ENCODE measurements around the gene DIP2B. TPM values are rescaled to one million over a fixed set of nuclear protein-coding genes. Genes with fewer than 3 reads are reported as not detected.

The DIP2B gene
- total RNA-seq, 1 experiment from 2014 or later, result 30.2 TPM

DNA sequence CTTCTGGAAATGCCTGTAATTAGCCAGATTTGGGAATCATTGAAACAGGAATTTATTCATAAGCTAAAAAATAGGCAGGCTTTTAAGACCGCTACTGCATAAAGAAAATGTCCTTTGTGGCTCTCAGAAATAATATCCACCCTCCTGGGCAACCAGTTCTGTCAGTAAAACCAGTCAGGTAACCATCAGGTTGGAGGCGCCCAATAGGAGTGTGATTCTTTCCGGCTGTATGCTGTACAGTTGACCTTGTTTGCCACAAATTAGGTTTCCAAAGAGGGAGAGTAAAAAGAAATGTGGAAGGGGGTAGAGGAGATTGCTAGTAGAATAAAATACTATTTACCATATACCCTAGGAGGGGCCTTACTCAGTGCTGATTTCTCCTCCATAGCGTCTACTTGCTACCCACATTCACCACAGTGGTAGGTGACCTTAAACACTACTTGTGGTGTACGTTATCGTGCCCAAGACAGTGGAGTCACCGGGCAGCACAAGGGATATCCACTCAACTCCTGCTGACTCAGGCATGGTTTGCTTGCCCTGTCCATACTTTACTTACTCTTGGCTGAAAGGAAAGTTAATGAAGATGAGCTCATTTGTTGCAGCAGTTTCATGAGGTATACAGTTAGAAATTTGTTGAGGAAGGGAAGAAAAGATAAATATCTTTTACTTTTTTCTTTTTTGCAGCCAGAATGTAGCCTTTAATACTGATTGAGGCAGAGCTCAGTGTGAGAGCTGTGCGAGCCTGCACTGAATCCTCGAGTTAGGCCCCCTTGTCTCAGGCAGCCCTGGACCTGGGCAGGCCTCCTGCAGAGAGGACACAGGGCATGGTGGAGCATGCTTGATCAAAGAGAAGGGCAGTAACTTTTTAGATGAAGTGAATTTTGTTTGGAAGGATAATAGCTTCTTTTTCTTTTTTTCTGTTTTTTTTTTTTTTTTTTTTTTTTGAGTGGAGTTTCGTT lies 76.7 kb downstream of the DIP2B start:
- Histone ChIP-seq H3K27me3 (ENCODE audit: control insufficient read depth, insufficient read depth, low read length) (no peaks in the 10 kb centered on the region), H3K9me3 (ENCODE audit: control insufficient read depth, insufficient read depth, low read depth, low read length) (no peaks in the 10 kb centered on the region), H3K27ac (ENCODE audit: low read length) (no peak overlapping the region), H3K36me3 (ENCODE audit: control insufficient read depth, insufficient read depth, low read length) (no peaks in the 10 kb centered on the region), H3K4me3 (ENCODE audit: low read depth in 2 of 2, low read length in 2 of 2) (no peak overlapping the region), H3K4me1 (ENCODE audit: control insufficient read depth, insufficient read depth, low read length) (peaks cover 8% of the 10 kb centered on the region; the same call in 1 of the 2 replicates)
- ChIA-PET CTCF (no interaction called here), POLR2A (no interaction called here)
- DNase-seq (ENCODE audit: low read depth, low spot score) (no peak), ATAC-seq (peak; percentile 70)
- in situ Hi-C loops (cut with HindIII; ENCODE audit: low pct_unique_long_range_greater_than_20kb, low sequenced_read_pairs) (no loop called here), intact Hi-C loops (cut with micrococcal nuclease; ENCODE audit: unreplicated experiment) (no loop called here)
- TF ChIP-seq, protein P1, sequence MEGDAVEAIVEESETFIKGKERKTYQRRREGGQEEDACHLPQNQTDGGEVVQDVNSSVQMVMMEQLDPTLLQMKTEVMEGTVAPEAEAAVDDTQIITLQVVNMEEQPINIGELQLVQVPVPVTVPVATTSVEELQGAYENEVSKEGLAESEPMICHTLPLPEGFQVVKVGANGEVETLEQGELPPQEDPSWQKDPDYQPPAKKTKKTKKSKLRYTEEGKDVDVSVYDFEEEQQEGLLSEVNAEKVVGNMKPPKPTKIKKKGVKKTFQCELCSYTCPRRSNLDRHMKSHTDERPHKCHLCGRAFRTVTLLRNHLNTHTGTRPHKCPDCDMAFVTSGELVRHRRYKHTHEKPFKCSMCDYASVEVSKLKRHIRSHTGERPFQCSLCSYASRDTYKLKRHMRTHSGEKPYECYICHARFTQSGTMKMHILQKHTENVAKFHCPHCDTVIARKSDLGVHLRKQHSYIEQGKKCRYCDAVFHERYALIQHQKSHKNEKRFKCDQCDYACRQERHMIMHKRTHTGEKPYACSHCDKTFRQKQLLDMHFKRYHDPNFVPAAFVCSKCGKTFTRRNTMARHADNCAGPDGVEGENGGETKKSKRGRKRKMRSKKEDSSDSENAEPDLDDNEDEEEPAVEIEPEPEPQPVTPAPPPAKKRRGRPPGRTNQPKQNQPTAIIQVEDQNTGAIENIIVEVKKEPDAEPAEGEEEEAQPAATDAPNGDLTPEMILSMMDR (IDR thresholded peaks at IDR 0.05), result no peak
- TF ChIP-seq, protein P2, sequence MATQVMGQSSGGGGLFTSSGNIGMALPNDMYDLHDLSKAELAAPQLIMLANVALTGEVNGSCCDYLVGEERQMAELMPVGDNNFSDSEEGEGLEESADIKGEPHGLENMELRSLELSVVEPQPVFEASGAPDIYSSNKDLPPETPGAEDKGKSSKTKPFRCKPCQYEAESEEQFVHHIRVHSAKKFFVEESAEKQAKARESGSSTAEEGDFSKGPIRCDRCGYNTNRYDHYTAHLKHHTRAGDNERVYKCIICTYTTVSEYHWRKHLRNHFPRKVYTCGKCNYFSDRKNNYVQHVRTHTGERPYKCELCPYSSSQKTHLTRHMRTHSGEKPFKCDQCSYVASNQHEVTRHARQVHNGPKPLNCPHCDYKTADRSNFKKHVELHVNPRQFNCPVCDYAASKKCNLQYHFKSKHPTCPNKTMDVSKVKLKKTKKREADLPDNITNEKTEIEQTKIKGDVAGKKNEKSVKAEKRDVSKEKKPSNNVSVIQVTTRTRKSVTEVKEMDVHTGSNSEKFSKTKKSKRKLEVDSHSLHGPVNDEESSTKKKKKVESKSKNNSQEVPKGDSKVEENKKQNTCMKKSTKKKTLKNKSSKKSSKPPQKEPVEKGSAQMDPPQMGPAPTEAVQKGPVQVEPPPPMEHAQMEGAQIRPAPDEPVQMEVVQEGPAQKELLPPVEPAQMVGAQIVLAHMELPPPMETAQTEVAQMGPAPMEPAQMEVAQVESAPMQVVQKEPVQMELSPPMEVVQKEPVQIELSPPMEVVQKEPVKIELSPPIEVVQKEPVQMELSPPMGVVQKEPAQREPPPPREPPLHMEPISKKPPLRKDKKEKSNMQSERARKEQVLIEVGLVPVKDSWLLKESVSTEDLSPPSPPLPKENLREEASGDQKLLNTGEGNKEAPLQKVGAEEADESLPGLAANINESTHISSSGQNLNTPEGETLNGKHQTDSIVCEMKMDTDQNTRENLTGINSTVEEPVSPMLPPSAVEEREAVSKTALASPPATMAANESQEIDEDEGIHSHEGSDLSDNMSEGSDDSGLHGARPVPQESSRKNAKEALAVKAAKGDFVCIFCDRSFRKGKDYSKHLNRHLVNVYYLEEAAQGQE (IDR thresholded peaks at IDR 0.05; ENCODE audit: insufficient read depth in 1 of 2, low read depth in 2 of 2, low read length in 1 of 2), result no peak
- TF ChIP-seq TCF7L2 (IDR thresholded peaks at IDR 0.05; ENCODE audit: low read depth, low read length) (no peak), SIN3A (IDR thresholded peaks at IDR 0.05; ENCODE audit: borderline replicate concordance, insufficient read depth, low read depth, low read length) (no peak), POLR2AphosphoS5 (IDR thresholded peaks at IDR 0.05; ENCODE audit: low read depth, low read length) (no peak)
- no TSS peak for BruUV-seq (replicated peaks)

DNA sequence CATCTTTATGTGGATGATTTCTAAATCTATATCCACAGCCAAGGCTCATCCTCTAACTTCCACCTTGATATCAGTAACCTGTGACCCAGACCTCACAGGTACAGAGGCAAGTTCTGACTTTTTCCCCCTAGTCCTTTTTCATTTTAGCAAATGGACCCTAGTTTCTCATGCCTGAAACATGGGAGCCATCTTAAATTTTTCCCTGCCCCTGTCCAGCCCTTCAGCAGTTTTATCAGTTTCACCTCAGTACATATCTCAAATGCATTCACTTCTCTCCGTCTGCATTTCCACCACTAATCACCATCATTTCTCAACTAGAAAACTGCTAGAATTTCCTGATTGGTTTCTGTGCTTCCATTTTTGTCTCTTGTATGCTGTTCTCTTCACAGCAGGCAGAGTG lies 79.3 kb downstream of the DIP2B start:
- TF ChIP-seq, protein P2 (IDR thresholded peaks at IDR 0.05; ENCODE audit: insufficient read depth in 1 of 2, low read depth in 2 of 2, low read length in 1 of 2), result peak in 1 of 2 experiments; percentile 16; a peak in 1 of 4 replicates
- TF ChIP-seq SIN3A (IDR thresholded peaks at IDR 0.05; ENCODE audit: borderline replicate concordance, insufficient read depth, low read depth, low read length), result no peak
- Histone ChIP-seq H3K4me3 (ENCODE audit: low read depth in 2 of 2, low read length in 2 of 2) (no peak overlapping the region), H3K27ac (ENCODE audit: low read length) (no peak overlapping the region), H3K27me3 (ENCODE audit: control insufficient read depth, insufficient read depth, low read length) (no peaks in the 10 kb centered on the region), H3K4me1 (ENCODE audit: control insufficient read depth, insufficient read depth, low read length) (peaks cover 8% of the 10 kb centered on the region; the same call in 1 of the 2 replicates), H3K9me3 (ENCODE audit: control insufficient read depth, insufficient read depth, low read depth, low read length) (no peaks in the 10 kb centered on the region), H3K36me3 (ENCODE audit: control insufficient read depth, insufficient read depth, low read length) (no peaks in the 10 kb centered on the region)
- no peak for DNase-seq (ENCODE audit: low read depth, low spot score)
- CTCF ChIA-PET, result no interaction called here
- intact Hi-C loops (cut with micrococcal nuclease; ENCODE audit: unreplicated experiment) (no loop called here), in situ Hi-C loops (cut with HindIII; ENCODE audit: low pct_unique_long_range_greater_than_20kb, low sequenced_read_pairs) (no loop called here)
- BruUV-seq (replicated peaks), result no TSS peak
- ATAC-seq, result no peak
- POLR2A ChIA-PET, result no interaction called here

Measured in Panc1 (cell line).